ENCODE data around the gene IPO9.

- TF ChIP-seq CTCF (IDR thresholded peaks at IDR 0.05; ENCODE audit: insufficient read depth, low read depth, low read length), result no peak
- no peak for TF ChIP-seq EZH2 (IDR thresholded peaks at IDR 0.05; ENCODE audit: insufficient read depth, low read length)
Measured at GRCh38 chr1:201782353-201782752, 46.6 kb upstream of the IPO9 start.

Measured in astrocyte (in vitro differentiated cells and primary cell).